ENCODE results near the gene DCLK2. TPM values are rescaled to one million over a fixed set of nuclear protein-coding genes. Genes with fewer than 3 reads are reported as not detected.

The DCLK2 gene
- polyA plus RNA-seq, 1 donor from 2014 or later, result 134 TPM

DNA sequence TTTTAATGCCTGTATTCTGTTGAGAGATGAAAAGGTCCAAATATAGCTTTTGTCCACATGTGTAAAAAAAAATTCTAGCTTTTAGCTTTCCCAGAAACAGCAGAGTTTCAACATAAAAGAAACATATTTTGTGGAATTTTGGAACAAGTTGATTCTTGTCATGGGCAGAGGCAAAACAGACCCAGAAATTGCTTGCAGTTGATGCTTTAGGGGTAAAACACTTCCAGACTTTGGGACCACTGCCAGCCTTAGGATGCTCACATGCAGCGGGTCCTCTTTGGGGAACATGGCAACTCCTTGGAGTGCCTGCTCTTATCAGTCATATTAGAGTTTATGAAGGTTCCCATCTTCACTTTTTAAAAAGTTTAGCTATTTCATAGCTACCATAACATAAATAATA lies 30.4 kb downstream of the DCLK2 start:
- Histone ChIP-seq H3K4me3 (ENCODE audit: low read length) (no peak overlapping the region), H3K9me3 (ENCODE audit: low read length) (no peaks in the 10 kb centered on the region)

DNA sequence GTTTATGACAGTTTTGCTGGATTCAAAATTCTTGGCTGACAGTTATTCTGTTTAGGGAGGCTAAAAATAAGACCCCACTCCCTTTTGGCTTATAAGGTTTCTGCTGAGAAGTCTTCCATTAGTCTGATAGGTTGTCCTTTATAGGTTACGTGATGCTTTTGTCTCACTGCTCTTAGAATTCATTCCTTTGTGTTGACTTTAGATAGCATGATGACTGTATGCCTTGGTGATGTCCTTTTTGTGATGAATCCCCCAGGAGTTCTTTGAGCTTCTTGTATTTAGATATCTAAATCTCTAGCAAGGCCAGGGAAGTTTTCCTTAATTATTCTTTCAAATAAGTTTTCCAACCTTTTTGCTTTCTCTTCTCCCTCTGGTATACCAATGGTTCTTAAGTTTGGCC lies 36.4 kb downstream of the DCLK2 start:
- H3K4me3 ChIP-seq (ENCODE audit: low read length), result no peak overlapping the region
- H3K27ac ChIP-seq (ENCODE audit: low read length), result no peak overlapping the region
- H3K27me3 ChIP-seq (ENCODE audit: insufficient read depth, low read depth, low read length), result no peaks in the 10 kb centered on the region
- peaks cover 83% of the 10 kb centered on the region for H3K79me2 ChIP-seq (replicated peaks; ENCODE audit: insufficient read depth, low read length)
- no peaks in the 10 kb centered on the region for H3K9me2 ChIP-seq (ENCODE audit: insufficient read depth, low read length)
- TF ChIP-seq POLR2AphosphoS5 (IDR thresholded peaks at IDR 0.05), result no peak
- no peak for TF ChIP-seq EP300 (conservative IDR thresholded peaks at IDR 0.05; ENCODE audit: poor library complexity, severe bottlenecking)
- TF ChIP-seq, protein P1, sequence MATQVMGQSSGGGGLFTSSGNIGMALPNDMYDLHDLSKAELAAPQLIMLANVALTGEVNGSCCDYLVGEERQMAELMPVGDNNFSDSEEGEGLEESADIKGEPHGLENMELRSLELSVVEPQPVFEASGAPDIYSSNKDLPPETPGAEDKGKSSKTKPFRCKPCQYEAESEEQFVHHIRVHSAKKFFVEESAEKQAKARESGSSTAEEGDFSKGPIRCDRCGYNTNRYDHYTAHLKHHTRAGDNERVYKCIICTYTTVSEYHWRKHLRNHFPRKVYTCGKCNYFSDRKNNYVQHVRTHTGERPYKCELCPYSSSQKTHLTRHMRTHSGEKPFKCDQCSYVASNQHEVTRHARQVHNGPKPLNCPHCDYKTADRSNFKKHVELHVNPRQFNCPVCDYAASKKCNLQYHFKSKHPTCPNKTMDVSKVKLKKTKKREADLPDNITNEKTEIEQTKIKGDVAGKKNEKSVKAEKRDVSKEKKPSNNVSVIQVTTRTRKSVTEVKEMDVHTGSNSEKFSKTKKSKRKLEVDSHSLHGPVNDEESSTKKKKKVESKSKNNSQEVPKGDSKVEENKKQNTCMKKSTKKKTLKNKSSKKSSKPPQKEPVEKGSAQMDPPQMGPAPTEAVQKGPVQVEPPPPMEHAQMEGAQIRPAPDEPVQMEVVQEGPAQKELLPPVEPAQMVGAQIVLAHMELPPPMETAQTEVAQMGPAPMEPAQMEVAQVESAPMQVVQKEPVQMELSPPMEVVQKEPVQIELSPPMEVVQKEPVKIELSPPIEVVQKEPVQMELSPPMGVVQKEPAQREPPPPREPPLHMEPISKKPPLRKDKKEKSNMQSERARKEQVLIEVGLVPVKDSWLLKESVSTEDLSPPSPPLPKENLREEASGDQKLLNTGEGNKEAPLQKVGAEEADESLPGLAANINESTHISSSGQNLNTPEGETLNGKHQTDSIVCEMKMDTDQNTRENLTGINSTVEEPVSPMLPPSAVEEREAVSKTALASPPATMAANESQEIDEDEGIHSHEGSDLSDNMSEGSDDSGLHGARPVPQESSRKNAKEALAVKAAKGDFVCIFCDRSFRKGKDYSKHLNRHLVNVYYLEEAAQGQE (IDR thresholded peaks at IDR 0.05; ENCODE audit: borderline replicate concordance), result no peak
- no peak for TF ChIP-seq SMC3 (conservative IDR thresholded peaks at IDR 0.05; ENCODE audit: poor library complexity)
- TF ChIP-seq, protein P2, sequence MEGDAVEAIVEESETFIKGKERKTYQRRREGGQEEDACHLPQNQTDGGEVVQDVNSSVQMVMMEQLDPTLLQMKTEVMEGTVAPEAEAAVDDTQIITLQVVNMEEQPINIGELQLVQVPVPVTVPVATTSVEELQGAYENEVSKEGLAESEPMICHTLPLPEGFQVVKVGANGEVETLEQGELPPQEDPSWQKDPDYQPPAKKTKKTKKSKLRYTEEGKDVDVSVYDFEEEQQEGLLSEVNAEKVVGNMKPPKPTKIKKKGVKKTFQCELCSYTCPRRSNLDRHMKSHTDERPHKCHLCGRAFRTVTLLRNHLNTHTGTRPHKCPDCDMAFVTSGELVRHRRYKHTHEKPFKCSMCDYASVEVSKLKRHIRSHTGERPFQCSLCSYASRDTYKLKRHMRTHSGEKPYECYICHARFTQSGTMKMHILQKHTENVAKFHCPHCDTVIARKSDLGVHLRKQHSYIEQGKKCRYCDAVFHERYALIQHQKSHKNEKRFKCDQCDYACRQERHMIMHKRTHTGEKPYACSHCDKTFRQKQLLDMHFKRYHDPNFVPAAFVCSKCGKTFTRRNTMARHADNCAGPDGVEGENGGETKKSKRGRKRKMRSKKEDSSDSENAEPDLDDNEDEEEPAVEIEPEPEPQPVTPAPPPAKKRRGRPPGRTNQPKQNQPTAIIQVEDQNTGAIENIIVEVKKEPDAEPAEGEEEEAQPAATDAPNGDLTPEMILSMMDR (IDR thresholded peaks at IDR 0.05; ENCODE audit: poor library complexity, severe bottlenecking), result no peak
- no peak for TF ChIP-seq TAF1 (IDR thresholded peaks at IDR 0.05; ENCODE audit: low read depth)
- no peak for TF ChIP-seq EZH2 (IDR thresholded peaks at IDR 0.05; ENCODE audit: borderline replicate concordance, insufficient read depth, low read length, poor library complexity, severe bottlenecking)
- no peak for TF ChIP-seq RAD21 (conservative IDR thresholded peaks at IDR 0.05)
- no peak for TF ChIP-seq MXI1 (conservative IDR thresholded peaks at IDR 0.05; ENCODE audit: poor library complexity, severe bottlenecking)
- no peak overlapping the region for H2AFZ ChIP-seq (ENCODE audit: low read depth, low read length)
- H3K4me2 ChIP-seq (ENCODE audit: low read length), result no peak overlapping the region
- H3F3A ChIP-seq (ENCODE audit: insufficient read depth, low read length, poor library complexity, severe bottlenecking), result no peaks in the 10 kb centered on the region
- no peaks in the 10 kb centered on the region for H4K20me1 ChIP-seq (ENCODE audit: insufficient read depth)
- no peaks in the 10 kb centered on the region for H3K9me3 ChIP-seq (ENCODE audit: low read length)
- no peaks in the 10 kb centered on the region for H3K36me3 ChIP-seq (ENCODE audit: insufficient read depth, low read length)
- no peak overlapping the region for H3K9ac ChIP-seq (ENCODE audit: low read length)

More for the DNA sequence above, 30.4 kb downstream of the DCLK2 start:
- no peaks in the 10 kb centered on the region for H4K20me1 ChIP-seq (ENCODE audit: insufficient read depth)
- no peak overlapping the region for H3K9ac ChIP-seq (ENCODE audit: low read length)
- H3K79me2 ChIP-seq (replicated peaks; ENCODE audit: insufficient read depth, low read length), result peaks cover 86% of the 10 kb centered on the region
- no peak overlapping the region for H3K27ac ChIP-seq (ENCODE audit: low read length)
- no peak for TF ChIP-seq EZH2 (IDR thresholded peaks at IDR 0.05; ENCODE audit: borderline replicate concordance, insufficient read depth, low read length, poor library complexity, severe bottlenecking)
- no peak for TF ChIP-seq SMC3 (conservative IDR thresholded peaks at IDR 0.05; ENCODE audit: poor library complexity)
- TF ChIP-seq EP300 (conservative IDR thresholded peaks at IDR 0.05; ENCODE audit: poor library complexity, severe bottlenecking), result no peak
- no peak for TF ChIP-seq TAF1 (IDR thresholded peaks at IDR 0.05; ENCODE audit: low read depth)
- no peak for TF ChIP-seq RAD21 (conservative IDR thresholded peaks at IDR 0.05)
- TF ChIP-seq, protein P1 (IDR thresholded peaks at IDR 0.05; ENCODE audit: borderline replicate concordance), result no peak
- TF ChIP-seq POLR2AphosphoS5 (IDR thresholded peaks at IDR 0.05), result no peak
- TF ChIP-seq MXI1 (conservative IDR thresholded peaks at IDR 0.05; ENCODE audit: poor library complexity, severe bottlenecking), result no peak
- TF ChIP-seq, protein P2 (IDR thresholded peaks at IDR 0.05; ENCODE audit: poor library complexity, severe bottlenecking), result no peak
- H3F3A ChIP-seq (ENCODE audit: insufficient read depth, low read length, poor library complexity, severe bottlenecking), result no peaks in the 10 kb centered on the region
- no peaks in the 10 kb centered on the region for H3K27me3 ChIP-seq (ENCODE audit: insufficient read depth, low read depth, low read length)
- no peak overlapping the region for H2AFZ ChIP-seq (ENCODE audit: low read depth, low read length)
- H3K4me2 ChIP-seq (ENCODE audit: low read length), result no peak overlapping the region
- H3K36me3 ChIP-seq (ENCODE audit: insufficient read depth, low read length), result no peaks in the 10 kb centered on the region
- H3K9me2 ChIP-seq (ENCODE audit: insufficient read depth, low read length), result no peaks in the 10 kb centered on the region
